Endothelial cell of hepatic sinusoid (primary cell): ENCODE data around the gene PCNX2.

ENCODE experiments used
- in situ Hi-C: cut with HindIII; loops from 2 replicates; pipeline ENCODE4 v1.10.0; 2017; ENCODE audit warnings: low sequenced_read_pairs

PCNX2 gene

GRCh38 chr1:232987046-232987773, 308.3 kb downstream of the PCNX2 start:
- in situ Hi-C loops: no loop called here

- in situ Hi-C loops: no loop called here
Measured at GRCh38 chr1:232986527-232986922, 309.0 kb downstream of the PCNX2 start.

- in situ Hi-C loops: no loop called here
Measured at GRCh38 chr1:232985882-232986526, 309.5 kb downstream of the PCNX2 start.

- in situ Hi-C loops: no loop called here
Measured at GRCh38 chr1:232984577-232985425, 310.7 kb downstream of the PCNX2 start.

GRCh38 chr1:232983817-232984567, 311.5 kb downstream of the PCNX2 start:
- in situ Hi-C loops: no loop called here

GRCh38 chr1:232983375-232983774, 312.1 kb downstream of the PCNX2 start:
- in situ Hi-C loops: no loop called here

- in situ Hi-C loops: no loop called here
Measured at GRCh38 chr1:232982238-232982944, 313.1 kb downstream of the PCNX2 start.

GRCh38 chr1:232980986-232981560, 314.5 kb downstream of the PCNX2 start:
- in situ Hi-C loops: no loop called here

- in situ Hi-C loops: no loop called here
Measured at GRCh38 chr1:232980355-232980978, 315.1 kb downstream of the PCNX2 start.

GRCh38 chr1:232979558-232979957, 316.0 kb downstream of the PCNX2 start:
- in situ Hi-C loops: no loop called here

- in situ Hi-C loops: no loop called here
Measured at GRCh38 chr1:232978815-232979214, 316.7 kb downstream of the PCNX2 start.

- in situ Hi-C loops: no loop called here
Measured at GRCh38 chr1:232978091-232978634, 317.4 kb downstream of the PCNX2 start.

GRCh38 chr1:232974971-232975370, 320.6 kb downstream of the PCNX2 start:
- in situ Hi-C loops: no loop called here

GRCh38 chr1:232973652-232974611, 321.6 kb downstream of the PCNX2 start:
- in situ Hi-C loops: no loop called here

GRCh38 chr1:232970508-232970907, 325.0 kb downstream of the PCNX2 start:
- in situ Hi-C loops: no loop called here

GRCh38 chr1:232969799-232970198, 325.7 kb downstream of the PCNX2 start:
- in situ Hi-C loops: no loop called here

GRCh38 chr1:232968965-232969364, 326.6 kb downstream of the PCNX2 start:
- in situ Hi-C loops: no loop called here

- in situ Hi-C loops: no loop called here
Measured at GRCh38 chr1:232968391-232968790, 327.1 kb downstream of the PCNX2 start.
